Nephron (organoid): ENCODE measurements around the gene NT5M.

Experiments used
- H3K27ac Mint-ChIP-seq, 3 experiments: 2 replicates each; pipeline ENCODE4 v1.8.0; 2020; ENCODE audit warnings: mixed read lengths in 3 of 3, mild to moderate bottlenecking in 2 of 3, moderate library complexity in 1 of 3
- H3K27me3 Mint-ChIP-seq: 2 replicates; pipeline ENCODE4 v1.8.0; 2021; ENCODE audit warnings: low read depth, mild to moderate bottlenecking, moderate library complexity, mixed read lengths
- H3K36me3 Mint-ChIP-seq: 2 replicates; pipeline ENCODE4 v1.8.0; 2020; ENCODE audit warnings: low read depth, mixed read lengths
- H3K4me1 Mint-ChIP-seq: 2 replicates; pipeline ENCODE4 v1.8.0; 2020; ENCODE audit warnings: mixed read lengths
- H3K4me3 Mint-ChIP-seq, 3 experiments: 2 replicates each; pipeline ENCODE4 v1.8.0; 2020; ENCODE audit warnings: mild to moderate bottlenecking in 3 of 3, mixed read lengths in 3 of 3, moderate library complexity in 2 of 3
- H3K9me3 Mint-ChIP-seq: 2 replicates; pipeline ENCODE4 v1.8.0; 2020; ENCODE audit warnings: mixed read lengths
- CTCF ChIP-seq, 3 experiments: fragments of 200-600 bp; sonication (generic); IDR thresholded peaks; one replicate each; pipeline ENCODE4 v1.5.0; 2021; ENCODE audit warnings: antibody characterized with exemption in 3 of 3; ENCODE audit not compliant: unreplicated experiment in 3 of 3

The NT5M gene

GRCh38 chr17:17280613-17281549 is 22.3 kb upstream of the NT5M start, which contains the start of gene COPS3:
TSS of gene COPS3 (minus strand) at chr17:17281246. CDS start at chr17:17281186, 60 bp downstream.
- peak within 1 kb of the TSS; percentile 82 to 88 (median 86) for H3K4me3 Mint-ChIP-seq
- peaks cover 23% of the 10 kb centered on the region for H3K4me1 Mint-ChIP-seq
- H3K36me3 Mint-ChIP-seq: peaks cover 7% of the 10 kb centered on the region
- H3K27ac Mint-ChIP-seq: peak within 1 kb of the TSS; percentile 89 to 97 (median 96)
- no peaks in the 10 kb centered on the region for H3K9me3 Mint-ChIP-seq
- no peaks in the 10 kb centered on the region for H3K27me3 Mint-ChIP-seq
- no peak for TF ChIP-seq CTCF (IDR thresholded peaks at IDR 0.05; ENCODE audit: unreplicated experiment in 3 of 3)

- Mint-ChIP-seq H3K4me1 (peaks cover 10% of the 10 kb centered on the region), H3K27me3 (peaks cover 12% of the 10 kb centered on the region), H3K27ac (peak overlapping the region in 1 of 3 experiments; percentile 6), H3K4me3 (no peak overlapping the region), H3K36me3 (no peaks in the 10 kb centered on the region), H3K9me3 (no peaks in the 10 kb centered on the region)
- no peak for TF ChIP-seq CTCF (IDR thresholded peaks at IDR 0.05; ENCODE audit: unreplicated experiment in 3 of 3)
These were observed 17.2 kb upstream of the NT5M start for GRCh38 chr17:17285951-17286350.

GRCh38 chr17:17289086-17289485 is 14.1 kb upstream of the NT5M start:
- TF ChIP-seq CTCF (IDR thresholded peaks at IDR 0.05; ENCODE audit: unreplicated experiment in 3 of 3): no peak
- no peak overlapping the region for H3K4me3 Mint-ChIP-seq
- H3K9me3 Mint-ChIP-seq: no peaks in the 10 kb centered on the region
- H3K36me3 Mint-ChIP-seq: no peaks in the 10 kb centered on the region
- H3K27me3 Mint-ChIP-seq: peaks cover 12% of the 10 kb centered on the region
- H3K27ac Mint-ChIP-seq: no peak overlapping the region
- no peaks in the 10 kb centered on the region for H3K4me1 Mint-ChIP-seq

GRCh38 chr17:17289701-17290100 is 13.5 kb upstream of the NT5M start:
- Mint-ChIP-seq H3K27ac (no peak overlapping the region), H3K27me3 (peaks cover 12% of the 10 kb centered on the region), H3K9me3 (no peaks in the 10 kb centered on the region), H3K36me3 (no peaks in the 10 kb centered on the region), H3K4me1 (no peaks in the 10 kb centered on the region), H3K4me3 (no peak overlapping the region)
- no peak for TF ChIP-seq CTCF (IDR thresholded peaks at IDR 0.05; ENCODE audit: unreplicated experiment in 3 of 3)

GRCh38 chr17:17295141-17295540 is 8.0 kb upstream of the NT5M start:
- no peaks in the 10 kb centered on the region for H3K36me3 Mint-ChIP-seq
- H3K27me3 Mint-ChIP-seq: peaks cover 6% of the 10 kb centered on the region
- no peak overlapping the region for H3K4me3 Mint-ChIP-seq
- H3K27ac Mint-ChIP-seq: no peak overlapping the region
- H3K9me3 Mint-ChIP-seq: no peaks in the 10 kb centered on the region
- TF ChIP-seq CTCF (IDR thresholded peaks at IDR 0.05; ENCODE audit: unreplicated experiment in 3 of 3): no peak
- H3K4me1 Mint-ChIP-seq: peaks cover 2% of the 10 kb centered on the region
